Liver (tissue), 3 donors: Measurements from ENCODE around the gene AK5.

Experiments used
- GABPA ChIP-seq, 2 donors: IDR thresholded peaks in 1 of 2; conservative IDR thresholded peaks in 1 of 2; 2 replicates each; pipeline ENCODE4 v1.6.1; 2016; ENCODE audit warnings: antibody characterized with exemption in 2 of 2, mild to moderate bottlenecking in 1 of 2, moderate library complexity in 1 of 2
- RAD21 ChIP-seq, 2 donors: IDR thresholded peaks; 2 replicates each; pipeline ENCODE4 v1.6.1; 2016; ENCODE audit warnings: antibody characterized with exemption in 2 of 2, mild to moderate bottlenecking in 2 of 2
- TAF1 ChIP-seq: conservative IDR thresholded peaks from 2 replicates; pipeline ENCODE4 v1.6.1; 2016; ENCODE audit warnings: antibody characterized with exemption, mild to moderate bottlenecking
- TF ChIP-seq, protein P1 (sequence below): fragments of 150-350 bp; IDR thresholded peaks from 2 replicates; pipeline ENCODE4 v1.5.1; 2017; ENCODE audit warnings: improper control_type of control experiment, low read depth, low read length; ENCODE audit not compliant: missing input control
- donor health status: healthy.
- donor health status: healthy.

DNA sequence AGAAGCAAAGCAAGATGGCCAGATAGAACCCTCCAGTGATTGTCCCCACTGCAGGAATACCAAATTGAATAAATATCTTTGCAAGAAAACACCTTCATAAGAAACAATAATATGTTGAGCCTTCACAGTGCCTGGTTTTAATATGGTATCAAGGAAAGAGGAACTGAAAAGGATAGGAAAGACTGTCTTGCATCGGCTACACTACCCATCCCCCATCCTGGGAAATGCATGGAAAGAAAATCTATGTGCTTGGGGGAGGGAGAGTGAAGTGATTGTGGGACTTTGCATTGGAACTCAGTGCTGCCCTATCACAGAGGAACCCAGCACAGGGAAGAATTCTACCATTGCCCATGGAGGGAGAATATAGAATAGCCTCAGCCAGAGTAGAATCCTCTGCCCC is 28.6 kb upstream of the AK5 start:
- TF ChIP-seq GABPA (IDR thresholded peaks at IDR 0.05 in 1 of 2, conservative IDR thresholded peaks at IDR 0.05 in 1 of 2) (no peak), RAD21 (IDR thresholded peaks at IDR 0.05) (no peak), TAF1 (no peak)
- TF ChIP-seq, protein P1, sequence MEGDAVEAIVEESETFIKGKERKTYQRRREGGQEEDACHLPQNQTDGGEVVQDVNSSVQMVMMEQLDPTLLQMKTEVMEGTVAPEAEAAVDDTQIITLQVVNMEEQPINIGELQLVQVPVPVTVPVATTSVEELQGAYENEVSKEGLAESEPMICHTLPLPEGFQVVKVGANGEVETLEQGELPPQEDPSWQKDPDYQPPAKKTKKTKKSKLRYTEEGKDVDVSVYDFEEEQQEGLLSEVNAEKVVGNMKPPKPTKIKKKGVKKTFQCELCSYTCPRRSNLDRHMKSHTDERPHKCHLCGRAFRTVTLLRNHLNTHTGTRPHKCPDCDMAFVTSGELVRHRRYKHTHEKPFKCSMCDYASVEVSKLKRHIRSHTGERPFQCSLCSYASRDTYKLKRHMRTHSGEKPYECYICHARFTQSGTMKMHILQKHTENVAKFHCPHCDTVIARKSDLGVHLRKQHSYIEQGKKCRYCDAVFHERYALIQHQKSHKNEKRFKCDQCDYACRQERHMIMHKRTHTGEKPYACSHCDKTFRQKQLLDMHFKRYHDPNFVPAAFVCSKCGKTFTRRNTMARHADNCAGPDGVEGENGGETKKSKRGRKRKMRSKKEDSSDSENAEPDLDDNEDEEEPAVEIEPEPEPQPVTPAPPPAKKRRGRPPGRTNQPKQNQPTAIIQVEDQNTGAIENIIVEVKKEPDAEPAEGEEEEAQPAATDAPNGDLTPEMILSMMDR = no peak
